Hepatocyte (in vitro differentiated cells): ENCODE data around the gene ROCK1.

Source experiments
- CTCF ChIP-seq: fragments of 200-600 bp; sonication (generic); IDR thresholded peaks from 2 replicates; pipeline ENCODE4 v1.5.1; 2016; ENCODE audit warnings: antibody characterized with exemption, mild to moderate bottlenecking; ENCODE audit not compliant: poor library complexity
- EZH2 ChIP-seq: fragments of 200-600 bp; sonication (generic); IDR thresholded peaks from 2 replicates; pipeline ENCODE4 v1.6.1; 2016; ENCODE audit warnings: antibody characterized with exemption, mild to moderate bottlenecking, borderline replicate concordance
- EZH2phosphoT487 ChIP-seq: fragments of 200-600 bp; sonication (generic); IDR thresholded peaks from one replicate; pipeline ENCODE4 v1.6.1; 2018; ENCODE audit warnings: antibody characterized with exemption, mild to moderate bottlenecking, low read depth, moderate library complexity; ENCODE audit not compliant: unreplicated experiment, severe bottlenecking

GRCh38 chr18:20996418-20996817 lies 115.2 kb downstream of the ROCK1 start:
- no peak for TF ChIP-seq CTCF
- TF ChIP-seq EZH2: no peak
- no peak for TF ChIP-seq EZH2phosphoT487
